ENCODE data around the gene TNNT1.

Gene TNNT1

GRCh38 chr19:55146078-55146704 is 2.8 kb downstream of the TNNT1 start:
- H3K36me3 Mint-ChIP-seq (ENCODE audit: insufficient read depth), result peaks cover 2% of the 10 kb centered on the region
- H3K4me1 Mint-ChIP-seq (ENCODE audit: low read depth in 2 of 2), result peaks cover 6 to 10% of the 10 kb centered on the region in 2 donors
- peak overlapping the region in 1 of 2 donors; percentile 18 for H3K4me3 Mint-ChIP-seq
- DNase-seq (no peak), ATAC-seq (replicated peaks) (no peak)
- H3K27ac Mint-ChIP-seq, result no peak overlapping the region
- no peaks in the 10 kb centered on the region for H3K9me3 Mint-ChIP-seq
- H3K27me3 Mint-ChIP-seq, result peaks cover 58 to 86% of the 10 kb centered on the region in 2 donors

- no peak for ATAC-seq (replicated peaks)
- Mint-ChIP-seq H3K27ac (no peak overlapping the region), H3K4me1 (ENCODE audit: low read depth in 2 of 2) (peaks cover 8 to 10% of the 10 kb centered on the region in 2 donors), H3K36me3 (ENCODE audit: insufficient read depth) (peaks cover 2% of the 10 kb centered on the region), H3K4me3 (no peak overlapping the region), H3K9me3 (no peaks in the 10 kb centered on the region), H3K27me3 (peaks cover 64 to 95% of the 10 kb centered on the region in 2 donors)
- DNase-seq, result no peak
These were observed 3.8 kb downstream of the TNNT1 start for GRCh38 chr19:55145232-55145631.

GRCh38 chr19:55141696-55142095 is 7.3 kb downstream of the TNNT1 start:
- ATAC-seq (replicated peaks), result no peak
- peaks cover 2% of the 10 kb centered on the region for H3K36me3 Mint-ChIP-seq (ENCODE audit: insufficient read depth)

GRCh38 chr19:55137915-55138314 is 11.1 kb downstream of the TNNT1 start:
- Mint-ChIP-seq H3K27me3 (peaks cover 31 to 72% of the 10 kb centered on the region in 2 donors), H3K9me3 (no peaks in the 10 kb centered on the region), H3K4me1 (ENCODE audit: low read depth in 2 of 2) (peaks cover 0 to 2% of the 10 kb centered on the region in 2 donors), H3K4me3 (no peak overlapping the region), H3K36me3 (ENCODE audit: insufficient read depth) (peaks cover 3% of the 10 kb centered on the region), H3K27ac (peak overlapping the region in 1 of 2 donors; percentile 51)
- no peak for DNase-seq
- ATAC-seq (replicated peaks), result no peak

More at GRCh38 chr19:55141696-55142095, 7.3 kb downstream of the TNNT1 start:
- H3K4me3 Mint-ChIP-seq, result no peak overlapping the region
- H3K27me3 Mint-ChIP-seq, result peaks cover 49 to 90% of the 10 kb centered on the region in 2 donors
- DNase-seq, result no peak
- H3K9me3 Mint-ChIP-seq, result no peaks in the 10 kb centered on the region
- H3K27ac Mint-ChIP-seq, result no peak overlapping the region
- H3K4me1 Mint-ChIP-seq (ENCODE audit: low read depth in 2 of 2), result peaks cover 6 to 10% of the 10 kb centered on the region in 2 donors

GRCh38 chr19:55136399-55137102 is 12.5 kb downstream of the TNNT1 start:
- H3K4me1 Mint-ChIP-seq (ENCODE audit: low read depth in 2 of 2), result peaks cover 0 to 2% of the 10 kb centered on the region in 2 donors
- no peak for ATAC-seq (replicated peaks)
- peaks cover 3% of the 10 kb centered on the region for H3K36me3 Mint-ChIP-seq (ENCODE audit: insufficient read depth)
- no peak overlapping the region for H3K4me3 Mint-ChIP-seq
- H3K27me3 Mint-ChIP-seq, result peaks cover 37 to 72% of the 10 kb centered on the region in 2 donors
- no peak for DNase-seq
- no peak overlapping the region for H3K27ac Mint-ChIP-seq
- no peaks in the 10 kb centered on the region for H3K9me3 Mint-ChIP-seq

- no peaks in the 10 kb centered on the region for H3K4me1 Mint-ChIP-seq (ENCODE audit: low read depth in 2 of 2)
- H3K27ac Mint-ChIP-seq, result no peak overlapping the region
- no peaks in the 10 kb centered on the region for H3K9me3 Mint-ChIP-seq
- ATAC-seq (replicated peaks) (no peak), DNase-seq (no peak)
- H3K36me3 Mint-ChIP-seq (ENCODE audit: insufficient read depth), result peaks cover 3% of the 10 kb centered on the region
- no peak overlapping the region for H3K4me3 Mint-ChIP-seq
- H3K27me3 Mint-ChIP-seq, result peaks cover 43 to 77% of the 10 kb centered on the region in 2 donors
These were observed 14.3 kb downstream of the TNNT1 start for GRCh38 chr19:55134736-55135135.

- Mint-ChIP-seq H3K4me1 (ENCODE audit: low read depth in 2 of 2) (no peaks in the 10 kb centered on the region), H3K27me3 (peaks cover 52 to 77% of the 10 kb centered on the region in 2 donors), H3K9me3 (no peaks in the 10 kb centered on the region), H3K36me3 (ENCODE audit: insufficient read depth) (peaks cover 3% of the 10 kb centered on the region), H3K4me3 (no peak overlapping the region), H3K27ac (no peak overlapping the region)
- DNase-seq (no peak), ATAC-seq (replicated peaks) (no peak)
These were observed 15.2 kb downstream of the TNNT1 start for GRCh38 chr19:55133639-55134444.

GRCh38 chr19:55132453-55133129 is 16.4 kb downstream of the TNNT1 start:
- DNase-seq (no peak), ATAC-seq (replicated peaks) (no peak)
- Mint-ChIP-seq H3K9me3 (no peaks in the 10 kb centered on the region), H3K36me3 (ENCODE audit: insufficient read depth) (peaks cover 3% of the 10 kb centered on the region), H3K4me1 (ENCODE audit: low read depth in 2 of 2) (no peaks in the 10 kb centered on the region), H3K4me3 (no peak overlapping the region), H3K27me3 (peaks cover 54 to 77% of the 10 kb centered on the region in 2 donors), H3K27ac (no peak overlapping the region)

GRCh38 chr19:55131421-55131820 is 17.6 kb downstream of the TNNT1 start:
- Mint-ChIP-seq H3K9me3 (no peaks in the 10 kb centered on the region), H3K27ac (no peak overlapping the region)

GRCh38 chr19:55119053-55119452 is 30.0 kb downstream of the TNNT1 start:
- ATAC-seq (replicated peaks) (no peak), DNase-seq (no peak)
- H3K27ac Mint-ChIP-seq, result no peak overlapping the region
- H3K9me3 Mint-ChIP-seq, result no peaks in the 10 kb centered on the region
- H3K27me3 Mint-ChIP-seq, result peaks cover 15 to 17% of the 10 kb centered on the region in 2 donors
- peaks cover 24 to 29% of the 10 kb centered on the region in 2 donors for H3K4me1 Mint-ChIP-seq (ENCODE audit: low read depth in 2 of 2)
- peak overlapping the region; percentile 48 to 90 for H3K4me3 Mint-ChIP-seq
- H3K36me3 Mint-ChIP-seq (ENCODE audit: insufficient read depth), result peaks cover 18% of the 10 kb centered on the region

More at GRCh38 chr19:55131421-55131820, 17.6 kb downstream of the TNNT1 start:
- no peak for DNase-seq
- no peaks in the 10 kb centered on the region for H3K4me1 Mint-ChIP-seq (ENCODE audit: low read depth in 2 of 2)
- H3K27me3 Mint-ChIP-seq, result peaks cover 61 to 77% of the 10 kb centered on the region in 2 donors
- peaks cover 3% of the 10 kb centered on the region for H3K36me3 Mint-ChIP-seq (ENCODE audit: insufficient read depth)
- no peak for ATAC-seq (replicated peaks)
- no peak overlapping the region for H3K4me3 Mint-ChIP-seq

- H3K9me3 Mint-ChIP-seq, result no peaks in the 10 kb centered on the region
- DNase-seq (no peak), ATAC-seq (replicated peaks) (no peak)
- peaks cover 24 to 32% of the 10 kb centered on the region in 2 donors for H3K4me1 Mint-ChIP-seq (ENCODE audit: low read depth in 2 of 2)
- H3K27me3 Mint-ChIP-seq, result peaks cover 10 to 11% of the 10 kb centered on the region in 2 donors
- H3K4me3 Mint-ChIP-seq, result peak overlapping the region; percentile 90 to 91
- peaks cover 18% of the 10 kb centered on the region for H3K36me3 Mint-ChIP-seq (ENCODE audit: insufficient read depth)
- peak overlapping the region in 1 of 2 donors; percentile 90 for H3K27ac Mint-ChIP-seq
These were observed 30.5 kb downstream of the TNNT1 start for GRCh38 chr19:55118401-55118991.

GRCh38 chr19:55117663-55118391 is 31.2 kb downstream of the TNNT1 start:
- Mint-ChIP-seq H3K27ac (peak overlapping the region; percentile 88 to 90), H3K4me1 (ENCODE audit: low read depth in 2 of 2) (peaks cover 24 to 33% of the 10 kb centered on the region in 2 donors), H3K27me3 (peaks cover 3 to 4% of the 10 kb centered on the region in 2 donors), H3K36me3 (ENCODE audit: insufficient read depth) (peaks cover 18% of the 10 kb centered on the region), H3K4me3 (peak overlapping the region; percentile 90 to 91), H3K9me3 (no peaks in the 10 kb centered on the region)
- peak; percentile 91 to 96 (median 96) for DNase-seq
- peak; percentile 94 for ATAC-seq (replicated peaks)
